Neural progenitor cell (in vitro differentiated cells): ENCODE measurements around the gene NDUFB3. TPM values are rescaled to one million over a fixed set of nuclear protein-coding genes. Genes with fewer than 3 reads are reported as not detected.

ENCODE experiments used
- DNase-seq: peaks from one replicate; pipeline ENCODE4 v3.0.0-alpha.2; 2016; ENCODE audit warnings: low spot score
- H2AFZ ChIP-seq: fragments of 200-600 bp; sonication (generic); replicated peaks from 2 replicates; pipeline ENCODE4 v1.6.1; 2016; ENCODE audit warnings: antibody characterized with exemption
- H3F3A ChIP-seq: fragments of 200-600 bp; sonication (generic); 2 replicates; pipeline ENCODE4 v1.6.1; 2016; ENCODE audit warnings: antibody characterized with exemption, low read depth
- H3K27ac ChIP-seq: fragments of 200-600 bp; sonication (generic); 2 replicates; pipeline ENCODE4 v1.5.1; 2016; ENCODE audit warnings: mild to moderate bottlenecking
- H3K27me3 ChIP-seq: fragments of 200-600 bp; sonication (generic); 2 replicates; pipeline ENCODE4 v1.6.1; 2016; ENCODE audit warnings: mild to moderate bottlenecking, moderate library complexity
- H3K36me3 ChIP-seq: fragments of 200-600 bp; sonication (generic); 2 replicates; pipeline ENCODE4 v1.5.1; 2016
- H3K4me1 ChIP-seq: fragments of 200-600 bp; sonication (generic); 2 replicates; pipeline ENCODE4 v1.6.1; 2016; ENCODE audit warnings: mixed run types
- H3K4me2 ChIP-seq: fragments of 200-600 bp; sonication (generic); 2 replicates; pipeline ENCODE4 v1.6.1; 2016
- H3K4me3 ChIP-seq: fragments of 200-600 bp; sonication (generic); 2 replicates; pipeline ENCODE4 v1.5.1; 2016
- H3K79me2 ChIP-seq: fragments of 200-600 bp; sonication (generic); 2 replicates; pipeline ENCODE4 v1.6.1; 2016; ENCODE audit warnings: low read depth
- H3K9ac ChIP-seq: fragments of 200-600 bp; sonication (generic); 2 replicates; pipeline ENCODE4 v1.6.1; 2016
- H3K9me3 ChIP-seq: fragments of 200-600 bp; sonication (generic); 2 replicates; pipeline ENCODE4 v1.5.1; 2016; ENCODE audit warnings: low read depth
- H4K20me1 ChIP-seq: fragments of 200-600 bp; sonication (generic); 2 replicates; pipeline ENCODE4 v1.6.1; 2016; ENCODE audit warnings: low read depth
- H3K27ac Mint-ChIP-seq: 3 replicates; pipeline ENCODE4 v1.8.0; 2021; ENCODE audit warnings: mixed read lengths
- H3K27me3 Mint-ChIP-seq: 2 replicates; pipeline ENCODE4 v1.8.0; 2022; ENCODE audit warnings: low read depth, mild to moderate bottlenecking, inconsistent platforms, moderate library complexity, mixed read lengths; ENCODE audit not compliant: insufficient read depth
- H3K36me3 Mint-ChIP-seq: 3 replicates; pipeline ENCODE4 v1.8.0; 2021; ENCODE audit warnings: mixed read lengths
- H3K4me1 Mint-ChIP-seq: 3 replicates; pipeline ENCODE4 v1.8.0; 2021; ENCODE audit warnings: mixed read lengths
- H3K4me3 Mint-ChIP-seq: 3 replicates; pipeline ENCODE4 v1.8.0; 2021; ENCODE audit warnings: mild to moderate bottlenecking, moderate library complexity, mixed read lengths
- H3K9me3 Mint-ChIP-seq: 3 replicates; pipeline ENCODE4 v1.8.0; 2020; ENCODE audit warnings: mixed read lengths
- CTCF ChIP-seq: fragments of 200-600 bp; sonication (generic); IDR thresholded peaks from 2 replicates; pipeline ENCODE4 v1.5.1; 2017; ENCODE audit warnings: antibody characterized with exemption, mild to moderate bottlenecking
- EZH2 ChIP-seq: fragments of 200-600 bp; sonication (generic); IDR thresholded peaks from 2 replicates; pipeline ENCODE4 v1.6.1; 2017; ENCODE audit warnings: antibody characterized with exemption, mild to moderate bottlenecking, moderate library complexity
- EZH2phosphoT487 ChIP-seq: fragments of 200-600 bp; sonication (generic); IDR thresholded peaks from 2 replicates; pipeline ENCODE4 v1.6.1; 2017; ENCODE audit warnings: antibody characterized with exemption
- total RNA-seq: library from RNA; depleted of rRNA; stranded (reverse); fragments of >200 nt; gene quantifications from 2 replicates; pipeline ENCODE4 v1.2.3, GENCODE V29; 2015; ENCODE audit warnings: low replicate concordance

NDUFB3 gene
- total RNA-seq, 1 donor from 2014 or later: 125 TPM

GRCh38 chr2:201090574-201090973 is 18.8 kb downstream of the NDUFB3 start:
- H3K79me2 ChIP-seq: no peaks in the 10 kb centered on the region
- TF ChIP-seq CTCF: no peak
- TF ChIP-seq EZH2: no peak
- no peak for TF ChIP-seq EZH2phosphoT487
- H4K20me1 ChIP-seq: no peaks in the 10 kb centered on the region
- no peaks in the 10 kb centered on the region for H3K4me1 ChIP-seq
- H3K36me3 ChIP-seq: no peaks in the 10 kb centered on the region
- Mint-ChIP-seq H3K27me3 (peaks cover 3% of the 10 kb centered on the region), H3K9me3 (no peaks in the 10 kb centered on the region), H3K36me3 (peaks cover 11% of the 10 kb centered on the region), H3K4me3 (no peak overlapping the region), H3K27ac (no peak overlapping the region), H3K4me1 (no peaks in the 10 kb centered on the region)
- no peak for DNase-seq
- H3F3A ChIP-seq: no peaks in the 10 kb centered on the region
- H3K4me2 ChIP-seq: no peak overlapping the region
- no peak overlapping the region for H3K9ac ChIP-seq
- no peaks in the 10 kb centered on the region for H3K27me3 ChIP-seq
- H3K9me3 ChIP-seq: no peaks in the 10 kb centered on the region
- no peak overlapping the region for H2AFZ ChIP-seq
- H3K4me3 ChIP-seq: no peak overlapping the region
- no peak overlapping the region for H3K27ac ChIP-seq

- Histone ChIP-seq H3K36me3 (no peaks in the 10 kb centered on the region), H2AFZ (no peak overlapping the region), H3K4me3 (no peak overlapping the region), H3K4me2 (no peak overlapping the region), H4K20me1 (no peaks in the 10 kb centered on the region), H3F3A (no peaks in the 10 kb centered on the region), H3K27ac (no peak overlapping the region), H3K27me3 (no peaks in the 10 kb centered on the region), H3K79me2 (no peaks in the 10 kb centered on the region), H3K9me3 (no peaks in the 10 kb centered on the region), H3K4me1 (no peaks in the 10 kb centered on the region), H3K9ac (no peak overlapping the region)
- H3K4me1 Mint-ChIP-seq: no peaks in the 10 kb centered on the region
- H3K27ac Mint-ChIP-seq: no peak overlapping the region
- H3K36me3 Mint-ChIP-seq: peaks cover 3% of the 10 kb centered on the region
- no peaks in the 10 kb centered on the region for H3K9me3 Mint-ChIP-seq
- no peak overlapping the region for H3K4me3 Mint-ChIP-seq
- DNase-seq: no peak
- peaks cover 3% of the 10 kb centered on the region for H3K27me3 Mint-ChIP-seq
- TF ChIP-seq EZH2 (no peak), EZH2phosphoT487 (no peak), CTCF (no peak)
These were observed 21.8 kb downstream of the NDUFB3 start for GRCh38 chr2:201093573-201093972.

GRCh38 chr2:201100497-201100896 is 28.7 kb downstream of the NDUFB3 start:
- H3K4me1 Mint-ChIP-seq: no peaks in the 10 kb centered on the region
- H3K36me3 Mint-ChIP-seq: no peaks in the 10 kb centered on the region
- Histone ChIP-seq H4K20me1 (no peaks in the 10 kb centered on the region), H3K4me1 (no peaks in the 10 kb centered on the region), H2AFZ (no peak overlapping the region), H3K4me2 (no peak overlapping the region), H3K36me3 (no peaks in the 10 kb centered on the region), H3K27ac (no peak overlapping the region), H3K27me3 (no peaks in the 10 kb centered on the region), H3K79me2 (no peaks in the 10 kb centered on the region), H3K9me3 (no peaks in the 10 kb centered on the region), H3K4me3 (no peak overlapping the region), H3K9ac (no peak overlapping the region), H3F3A (no peaks in the 10 kb centered on the region)
- TF ChIP-seq CTCF (no peak), EZH2 (no peak)
- DNase-seq: no peak
- H3K9me3 Mint-ChIP-seq: no peaks in the 10 kb centered on the region
- no peak overlapping the region for H3K27ac Mint-ChIP-seq
- H3K4me3 Mint-ChIP-seq: no peak overlapping the region
- H3K27me3 Mint-ChIP-seq: no peaks in the 10 kb centered on the region

GRCh38 chr2:201105759-201106158 is 34.0 kb downstream of the NDUFB3 start:
- Mint-ChIP-seq H3K36me3 (no peaks in the 10 kb centered on the region), H3K9me3 (no peaks in the 10 kb centered on the region), H3K27me3 (no peaks in the 10 kb centered on the region), H3K4me1 (no peaks in the 10 kb centered on the region), H3K27ac (no peak overlapping the region), H3K4me3 (no peak overlapping the region)
- H3F3A ChIP-seq: no peaks in the 10 kb centered on the region
- no peaks in the 10 kb centered on the region for H3K36me3 ChIP-seq
- H3K79me2 ChIP-seq: no peaks in the 10 kb centered on the region
- no peaks in the 10 kb centered on the region for H3K9me3 ChIP-seq
- H3K4me1 ChIP-seq: no peaks in the 10 kb centered on the region
- H4K20me1 ChIP-seq: no peaks in the 10 kb centered on the region
- no peak overlapping the region for H3K4me3 ChIP-seq
- no peak overlapping the region for H3K27ac ChIP-seq
- H2AFZ ChIP-seq: no peak overlapping the region
- H3K27me3 ChIP-seq: no peaks in the 10 kb centered on the region
- H3K9ac ChIP-seq: no peak overlapping the region
- TF ChIP-seq EZH2: no peak
- no peak for TF ChIP-seq CTCF
- no peak for TF ChIP-seq EZH2phosphoT487
- DNase-seq: no peak
- H3K4me2 ChIP-seq: no peak overlapping the region
